HL-60 (cell line): ENCODE data around the gene PAAF1.
"Not testable (repeated sequence)": the region's sequence is repeated elsewhere in the genome, so short reads cannot be mapped to it uniquely, and the experiment has no call there.

Experiments used
- DNase-seq, 2 experiments: peaks; one replicate each; pipeline ENCODE4 v3.0.0-alpha.2; 2010 to 2020; ENCODE audit warnings: low read depth in 1 of 2, low spot score in 1 of 2
- H3K27ac ChIP-seq: fragments of 250-450 bp; sonication (Bioruptor Pico); replicated peaks from 2 replicates; pipeline ENCODE4 v1.5.1; 2020; ENCODE audit warnings: mild to moderate bottlenecking, moderate library complexity
- H3K27me3 ChIP-seq: fragments of 250-450 bp; sonication (Bioruptor Pico); 2 replicates; pipeline ENCODE4 v1.5.1; 2021; ENCODE audit warnings: mild to moderate bottlenecking, moderate library complexity; ENCODE audit not compliant: insufficient read depth, poor library complexity, severe bottlenecking
- H3K4me3 ChIP-seq: replicated peaks from 2 replicates; pipeline ENCODE4 v1.5.1; 2011; ENCODE audit warnings: mild to moderate bottlenecking, control low read depth, low read length; ENCODE audit not compliant: insufficient read depth
- GABPA ChIP-seq: IDR thresholded peaks from 2 replicates; pipeline ENCODE4 v1.6.1; 2012; ENCODE audit warnings: low read depth
- POLR2AphosphoS5 ChIP-seq: IDR thresholded peaks from 2 replicates; pipeline ENCODE4 v1.6.1; 2012; ENCODE audit warnings: low read depth
- SPI1 ChIP-seq: IDR thresholded peaks from 2 replicates; pipeline ENCODE4 v1.6.1; 2012; ENCODE audit warnings: low read depth, mild to moderate bottlenecking, borderline replicate concordance
- TF ChIP-seq, protein P1 (sequence below): IDR thresholded peaks from one replicate; pipeline ENCODE4 v1.5.1; 2011; ENCODE audit warnings: low read length, control low read depth, inconsistent platforms; ENCODE audit not compliant: insufficient read depth
- TF ChIP-seq, protein P2 (sequence below): IDR thresholded peaks from 2 replicates; pipeline ENCODE4 v1.6.1; 2012; ENCODE audit warnings: low read depth; ENCODE audit not compliant: insufficient replicate concordance

Gene PAAF1

DNA sequence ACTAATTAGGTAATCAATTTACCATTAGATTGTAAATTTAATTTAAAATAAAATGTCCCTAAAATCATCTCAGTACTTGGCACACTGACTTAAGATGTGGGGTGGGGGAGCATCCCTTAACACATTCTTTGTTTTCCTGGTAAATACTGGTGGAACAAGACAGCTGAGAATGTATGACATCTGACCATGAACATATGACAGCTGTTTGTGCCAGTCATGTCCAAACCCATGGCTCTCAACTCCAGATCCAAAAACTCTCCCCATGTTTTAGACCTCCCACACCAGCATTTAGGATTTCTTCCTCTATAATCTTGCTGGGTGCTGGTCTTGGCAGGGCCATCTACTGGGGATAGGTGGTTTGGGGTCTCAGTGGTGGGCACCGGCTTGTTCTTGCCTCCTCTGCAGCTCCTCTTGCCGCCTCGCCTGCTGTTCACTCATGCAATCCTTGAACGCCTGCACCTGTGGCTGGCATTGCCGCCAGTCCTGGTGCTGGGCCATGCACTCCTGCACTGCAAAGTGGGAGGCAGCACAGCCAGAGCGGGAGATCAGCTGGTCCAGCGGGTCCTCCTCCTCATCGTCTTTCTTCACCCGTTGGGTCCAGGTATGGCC lies 3.9 kb upstream of the PAAF1 start:
- no peak for DNase-seq
- TF ChIP-seq POLR2AphosphoS5 (no peak), SPI1 (no peak)
- H3K27ac ChIP-seq, result no peak overlapping the region
- no peaks in the 10 kb centered on the region for H3K27me3 ChIP-seq
- no peak overlapping the region for H3K4me3 ChIP-seq

DNA sequence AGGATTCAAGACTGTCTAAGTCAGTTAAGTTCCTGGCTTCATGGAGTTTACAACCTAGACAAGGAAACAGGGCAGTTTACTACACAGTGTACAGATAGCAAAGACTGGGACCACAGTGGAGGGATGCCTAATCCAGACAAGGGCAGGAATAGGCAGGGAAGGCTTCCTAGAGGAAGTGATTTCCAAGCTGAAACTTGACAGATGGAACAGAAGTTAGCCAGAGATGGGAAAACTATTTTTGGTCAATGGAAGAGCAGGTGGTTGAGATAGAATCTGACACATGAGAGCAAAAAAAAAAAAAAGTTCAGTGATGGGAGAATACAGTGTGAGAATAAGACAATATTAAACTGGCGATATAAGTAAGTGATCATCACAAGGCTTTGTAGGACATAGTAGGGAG lies 1.4 kb upstream of the PAAF1 start:
- no peak for TF ChIP-seq POLR2AphosphoS5
- TF ChIP-seq, protein P1, sequence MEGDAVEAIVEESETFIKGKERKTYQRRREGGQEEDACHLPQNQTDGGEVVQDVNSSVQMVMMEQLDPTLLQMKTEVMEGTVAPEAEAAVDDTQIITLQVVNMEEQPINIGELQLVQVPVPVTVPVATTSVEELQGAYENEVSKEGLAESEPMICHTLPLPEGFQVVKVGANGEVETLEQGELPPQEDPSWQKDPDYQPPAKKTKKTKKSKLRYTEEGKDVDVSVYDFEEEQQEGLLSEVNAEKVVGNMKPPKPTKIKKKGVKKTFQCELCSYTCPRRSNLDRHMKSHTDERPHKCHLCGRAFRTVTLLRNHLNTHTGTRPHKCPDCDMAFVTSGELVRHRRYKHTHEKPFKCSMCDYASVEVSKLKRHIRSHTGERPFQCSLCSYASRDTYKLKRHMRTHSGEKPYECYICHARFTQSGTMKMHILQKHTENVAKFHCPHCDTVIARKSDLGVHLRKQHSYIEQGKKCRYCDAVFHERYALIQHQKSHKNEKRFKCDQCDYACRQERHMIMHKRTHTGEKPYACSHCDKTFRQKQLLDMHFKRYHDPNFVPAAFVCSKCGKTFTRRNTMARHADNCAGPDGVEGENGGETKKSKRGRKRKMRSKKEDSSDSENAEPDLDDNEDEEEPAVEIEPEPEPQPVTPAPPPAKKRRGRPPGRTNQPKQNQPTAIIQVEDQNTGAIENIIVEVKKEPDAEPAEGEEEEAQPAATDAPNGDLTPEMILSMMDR, result no peak
- no peak for TF ChIP-seq GABPA
- no peak for TF ChIP-seq SPI1
- TF ChIP-seq, protein P2, sequence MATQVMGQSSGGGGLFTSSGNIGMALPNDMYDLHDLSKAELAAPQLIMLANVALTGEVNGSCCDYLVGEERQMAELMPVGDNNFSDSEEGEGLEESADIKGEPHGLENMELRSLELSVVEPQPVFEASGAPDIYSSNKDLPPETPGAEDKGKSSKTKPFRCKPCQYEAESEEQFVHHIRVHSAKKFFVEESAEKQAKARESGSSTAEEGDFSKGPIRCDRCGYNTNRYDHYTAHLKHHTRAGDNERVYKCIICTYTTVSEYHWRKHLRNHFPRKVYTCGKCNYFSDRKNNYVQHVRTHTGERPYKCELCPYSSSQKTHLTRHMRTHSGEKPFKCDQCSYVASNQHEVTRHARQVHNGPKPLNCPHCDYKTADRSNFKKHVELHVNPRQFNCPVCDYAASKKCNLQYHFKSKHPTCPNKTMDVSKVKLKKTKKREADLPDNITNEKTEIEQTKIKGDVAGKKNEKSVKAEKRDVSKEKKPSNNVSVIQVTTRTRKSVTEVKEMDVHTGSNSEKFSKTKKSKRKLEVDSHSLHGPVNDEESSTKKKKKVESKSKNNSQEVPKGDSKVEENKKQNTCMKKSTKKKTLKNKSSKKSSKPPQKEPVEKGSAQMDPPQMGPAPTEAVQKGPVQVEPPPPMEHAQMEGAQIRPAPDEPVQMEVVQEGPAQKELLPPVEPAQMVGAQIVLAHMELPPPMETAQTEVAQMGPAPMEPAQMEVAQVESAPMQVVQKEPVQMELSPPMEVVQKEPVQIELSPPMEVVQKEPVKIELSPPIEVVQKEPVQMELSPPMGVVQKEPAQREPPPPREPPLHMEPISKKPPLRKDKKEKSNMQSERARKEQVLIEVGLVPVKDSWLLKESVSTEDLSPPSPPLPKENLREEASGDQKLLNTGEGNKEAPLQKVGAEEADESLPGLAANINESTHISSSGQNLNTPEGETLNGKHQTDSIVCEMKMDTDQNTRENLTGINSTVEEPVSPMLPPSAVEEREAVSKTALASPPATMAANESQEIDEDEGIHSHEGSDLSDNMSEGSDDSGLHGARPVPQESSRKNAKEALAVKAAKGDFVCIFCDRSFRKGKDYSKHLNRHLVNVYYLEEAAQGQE, result no peak
- Histone ChIP-seq H3K4me3 (peak overlapping the region; percentile 60), H3K27ac (peak overlapping the region; percentile 89), H3K27me3 (no peaks in the 10 kb centered on the region)
- DNase-seq, result no peak

GRCh38 chr11:73875840-73876239 lies 959 bp upstream of the PAAF1 start:
- Histone ChIP-seq H3K4me3 (peak overlapping the region; percentile 60), H3K27me3 (no peaks in the 10 kb centered on the region), H3K27ac (peak overlapping the region; percentile 89)
- TF ChIP-seq, protein P2, result no peak
- no peak for TF ChIP-seq POLR2AphosphoS5
- TF ChIP-seq, protein P1, result no peak
- no peak for TF ChIP-seq SPI1
- no peak for TF ChIP-seq GABPA
- no peak for DNase-seq

DNA sequence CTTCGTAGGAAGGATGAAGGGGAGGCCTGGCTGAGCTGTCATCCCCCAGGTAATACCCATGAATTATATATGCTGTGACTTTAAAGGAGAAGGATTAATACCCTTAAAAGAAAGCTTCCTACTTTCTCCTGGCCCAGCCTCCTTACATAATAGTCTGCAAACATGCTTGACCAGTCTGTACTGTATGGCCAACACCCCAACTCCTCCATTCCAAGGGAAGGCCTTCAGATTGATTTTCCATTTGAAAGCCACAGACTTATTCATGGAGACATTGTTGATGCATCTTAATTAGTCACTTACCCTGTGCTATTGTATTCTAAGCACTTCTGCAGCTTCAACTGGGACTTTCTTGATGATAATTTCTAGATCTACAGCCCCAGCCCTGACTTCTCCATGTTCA lies 2.0 kb downstream of the PAAF1 start:
- H3K27me3 ChIP-seq, result no peaks in the 10 kb centered on the region
- DNase-seq, result no peak
- TF ChIP-seq, protein P1, result no peak
- TF ChIP-seq POLR2AphosphoS5, result no peak
- no peak overlapping the region for H3K27ac ChIP-seq
- H3K4me3 ChIP-seq, result no peak overlapping the region

GRCh38 chr11:73880449-73880848 lies 3.6 kb downstream of the PAAF1 start:
- DNase-seq, H3K4me3 ChIP-seq, H3K27ac ChIP-seq: not testable (repeated sequence)

More at GRCh38 chr11:73880449-73880848, 3.6 kb downstream of the PAAF1 start:
- not testable (repeated sequence) for H3K27me3 ChIP-seq
